ENCODE results near the gene NUDT17.
A peak's percentile ranks its signal among the peaks of the same experiment; 100 is the strongest.

NUDT17 gene

DNA sequence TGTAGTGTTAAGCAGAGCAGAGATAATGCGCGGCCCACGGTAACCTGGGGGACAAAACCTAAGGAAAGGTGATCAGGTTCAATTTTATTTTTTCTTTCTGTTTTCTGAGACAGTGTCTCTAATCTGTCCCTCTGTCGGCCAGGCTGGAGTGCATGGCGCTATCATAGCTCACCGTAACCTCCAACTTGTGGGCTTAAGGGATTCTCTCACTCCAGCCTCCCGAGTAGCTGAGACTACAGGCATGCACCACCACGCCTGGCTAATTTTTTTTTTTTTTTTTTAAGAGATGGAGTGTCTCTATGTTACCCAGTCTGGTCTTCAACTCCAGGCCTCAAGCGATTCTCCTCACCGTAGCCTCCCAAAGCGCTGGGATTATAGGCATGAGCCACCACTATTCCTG is 41.0 kb downstream of the NUDT17 start:
- TF ChIP-seq, protein P1, sequence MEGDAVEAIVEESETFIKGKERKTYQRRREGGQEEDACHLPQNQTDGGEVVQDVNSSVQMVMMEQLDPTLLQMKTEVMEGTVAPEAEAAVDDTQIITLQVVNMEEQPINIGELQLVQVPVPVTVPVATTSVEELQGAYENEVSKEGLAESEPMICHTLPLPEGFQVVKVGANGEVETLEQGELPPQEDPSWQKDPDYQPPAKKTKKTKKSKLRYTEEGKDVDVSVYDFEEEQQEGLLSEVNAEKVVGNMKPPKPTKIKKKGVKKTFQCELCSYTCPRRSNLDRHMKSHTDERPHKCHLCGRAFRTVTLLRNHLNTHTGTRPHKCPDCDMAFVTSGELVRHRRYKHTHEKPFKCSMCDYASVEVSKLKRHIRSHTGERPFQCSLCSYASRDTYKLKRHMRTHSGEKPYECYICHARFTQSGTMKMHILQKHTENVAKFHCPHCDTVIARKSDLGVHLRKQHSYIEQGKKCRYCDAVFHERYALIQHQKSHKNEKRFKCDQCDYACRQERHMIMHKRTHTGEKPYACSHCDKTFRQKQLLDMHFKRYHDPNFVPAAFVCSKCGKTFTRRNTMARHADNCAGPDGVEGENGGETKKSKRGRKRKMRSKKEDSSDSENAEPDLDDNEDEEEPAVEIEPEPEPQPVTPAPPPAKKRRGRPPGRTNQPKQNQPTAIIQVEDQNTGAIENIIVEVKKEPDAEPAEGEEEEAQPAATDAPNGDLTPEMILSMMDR (IDR thresholded peaks at IDR 0.05; ENCODE audit: low read depth, low read length), result no peak

DNA sequence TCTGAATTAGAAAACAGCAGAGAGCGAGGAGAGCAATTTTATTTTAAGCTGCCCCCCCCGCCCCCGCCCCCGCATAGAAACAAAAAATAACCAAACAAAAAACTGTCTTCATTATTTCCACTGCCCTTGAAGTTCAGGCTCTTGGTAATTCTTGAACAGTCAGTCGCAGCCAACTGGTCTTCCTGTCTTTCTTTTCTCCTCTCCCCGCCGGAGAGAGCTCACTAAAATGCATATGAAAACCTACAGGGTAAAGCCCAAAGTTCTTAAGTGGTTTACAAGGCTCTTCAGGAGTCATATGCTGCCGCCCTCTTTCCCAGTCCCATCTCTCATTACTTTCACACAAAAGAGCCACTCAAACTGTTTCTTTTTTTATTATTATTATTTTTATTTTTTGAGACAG is 41.4 kb downstream of the NUDT17 start:
- DNase-seq, result no peak
- Histone ChIP-seq H3K4me1 (no peaks in the 10 kb centered on the region), H3K36me3 (no peaks in the 10 kb centered on the region), H3K27me3 (peaks cover 9% of the 10 kb centered on the region; the same call in 1 of the 2 replicates), H3K4me3 (ENCODE audit: low read depth, low read length) (no peak overlapping the region), H3K9me3 (no peaks in the 10 kb centered on the region)
- TF ChIP-seq, protein P1 (IDR thresholded peaks at IDR 0.05; ENCODE audit: low read depth, low read length), result no peak

More for the DNA sequence above, 41.0 kb downstream of the NUDT17 start:
- H3K9me3 ChIP-seq, result no peaks in the 10 kb centered on the region
- no peaks in the 10 kb centered on the region for H3K4me1 ChIP-seq
- peak overlapping the region; percentile 75 for H3K4me3 ChIP-seq (ENCODE audit: low read depth, low read length)
- no peak for DNase-seq
- H3K27me3 ChIP-seq, result peaks cover 9% of the 10 kb centered on the region; the same call in 1 of the 2 replicates
- H3K36me3 ChIP-seq, result no peaks in the 10 kb centered on the region

DNA sequence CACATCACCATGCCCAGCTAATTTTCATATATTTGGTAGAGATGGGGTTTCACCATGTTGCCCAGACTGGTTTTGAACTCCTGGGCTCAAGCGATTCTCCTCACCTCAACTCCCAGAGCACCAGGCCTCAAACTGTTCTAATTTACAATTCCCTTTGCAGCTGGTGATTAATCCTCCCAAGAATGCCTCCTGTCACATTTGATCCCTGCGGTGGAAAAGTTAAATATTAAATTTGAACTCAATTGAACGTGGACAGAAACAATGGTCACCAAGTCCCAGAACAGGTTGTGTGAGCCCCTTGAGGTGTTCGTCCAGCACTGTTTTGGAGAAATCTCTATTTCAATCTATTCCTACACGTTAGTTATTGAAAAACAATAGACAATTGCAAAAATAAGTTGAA is 42.2 kb downstream of the NUDT17 start:
- DNase-seq, result no peak
- Histone ChIP-seq H3K4me3 (ENCODE audit: low read depth, low read length) (no peak overlapping the region), H3K36me3 (no peaks in the 10 kb centered on the region), H3K27me3 (peaks cover 9% of the 10 kb centered on the region; the same call in 1 of the 2 replicates), H3K4me1 (peaks cover 6% of the 10 kb centered on the region; the same call in 1 of the 2 replicates), H3K9me3 (no peaks in the 10 kb centered on the region)
- TF ChIP-seq, protein P1 (IDR thresholded peaks at IDR 0.05; ENCODE audit: low read depth, low read length), result no peak

DNA sequence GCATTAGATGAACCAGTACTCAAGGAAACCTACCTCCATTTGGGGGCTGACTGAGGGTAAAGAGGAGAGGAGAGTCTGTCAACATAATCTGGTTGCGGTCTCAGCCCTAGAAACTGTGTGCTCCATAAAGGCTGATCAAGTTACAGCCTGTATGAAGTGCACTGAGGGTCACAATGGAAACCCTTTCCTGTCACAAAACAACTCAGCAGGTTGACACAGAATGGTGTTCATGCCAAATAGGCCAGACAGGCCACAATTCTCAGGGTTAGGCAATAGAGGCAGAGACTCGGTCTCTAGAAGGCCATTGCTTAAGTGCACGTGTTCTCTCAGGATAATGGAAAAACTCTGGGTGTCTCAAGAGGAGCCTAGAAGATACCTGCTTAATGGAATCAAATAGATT is 44.3 kb downstream of the NUDT17 start:
- peaks cover 4% of the 10 kb centered on the region; the same call in 1 of the 2 replicates for H3K27me3 ChIP-seq
- H3K4me3 ChIP-seq (ENCODE audit: low read depth, low read length), result no peak overlapping the region
- TF ChIP-seq, protein P1 (IDR thresholded peaks at IDR 0.05; ENCODE audit: low read depth, low read length), result no peak
- no peak for DNase-seq
- H3K9me3 ChIP-seq, result no peaks in the 10 kb centered on the region
- no peaks in the 10 kb centered on the region for H3K36me3 ChIP-seq
- peaks cover 6% of the 10 kb centered on the region; the same call in 1 of the 2 replicates for H3K4me1 ChIP-seq

DNA sequence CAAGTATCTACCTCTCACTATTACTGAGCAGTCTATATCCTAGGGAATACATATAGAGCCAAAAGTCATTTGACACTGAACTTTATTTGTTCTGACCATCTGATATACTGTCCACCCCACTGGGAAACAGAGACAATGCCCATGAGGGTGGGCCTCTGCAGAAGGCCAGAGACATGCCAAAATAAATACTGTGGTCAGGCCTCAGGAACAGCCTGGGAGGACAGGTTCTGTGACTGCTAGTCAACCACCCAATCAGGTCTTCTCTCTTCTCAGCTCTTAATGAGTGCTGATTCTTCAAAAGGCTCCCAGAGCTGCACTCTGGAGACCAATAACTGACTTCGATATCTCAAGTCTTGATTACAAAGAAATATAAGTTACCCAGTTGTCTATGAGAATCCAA is 45.7 kb downstream of the NUDT17 start:
- no peaks in the 10 kb centered on the region for H3K9me3 ChIP-seq
- TF ChIP-seq, protein P1 (IDR thresholded peaks at IDR 0.05; ENCODE audit: low read depth, low read length), result no peak
- H3K36me3 ChIP-seq, result no peaks in the 10 kb centered on the region
- no peak for DNase-seq
- peaks cover 6% of the 10 kb centered on the region; the same call in 1 of the 2 replicates for H3K4me1 ChIP-seq
- H3K4me3 ChIP-seq (ENCODE audit: low read depth, low read length), result no peak overlapping the region
- H3K27me3 ChIP-seq, result no peaks in the 10 kb centered on the region

DNA sequence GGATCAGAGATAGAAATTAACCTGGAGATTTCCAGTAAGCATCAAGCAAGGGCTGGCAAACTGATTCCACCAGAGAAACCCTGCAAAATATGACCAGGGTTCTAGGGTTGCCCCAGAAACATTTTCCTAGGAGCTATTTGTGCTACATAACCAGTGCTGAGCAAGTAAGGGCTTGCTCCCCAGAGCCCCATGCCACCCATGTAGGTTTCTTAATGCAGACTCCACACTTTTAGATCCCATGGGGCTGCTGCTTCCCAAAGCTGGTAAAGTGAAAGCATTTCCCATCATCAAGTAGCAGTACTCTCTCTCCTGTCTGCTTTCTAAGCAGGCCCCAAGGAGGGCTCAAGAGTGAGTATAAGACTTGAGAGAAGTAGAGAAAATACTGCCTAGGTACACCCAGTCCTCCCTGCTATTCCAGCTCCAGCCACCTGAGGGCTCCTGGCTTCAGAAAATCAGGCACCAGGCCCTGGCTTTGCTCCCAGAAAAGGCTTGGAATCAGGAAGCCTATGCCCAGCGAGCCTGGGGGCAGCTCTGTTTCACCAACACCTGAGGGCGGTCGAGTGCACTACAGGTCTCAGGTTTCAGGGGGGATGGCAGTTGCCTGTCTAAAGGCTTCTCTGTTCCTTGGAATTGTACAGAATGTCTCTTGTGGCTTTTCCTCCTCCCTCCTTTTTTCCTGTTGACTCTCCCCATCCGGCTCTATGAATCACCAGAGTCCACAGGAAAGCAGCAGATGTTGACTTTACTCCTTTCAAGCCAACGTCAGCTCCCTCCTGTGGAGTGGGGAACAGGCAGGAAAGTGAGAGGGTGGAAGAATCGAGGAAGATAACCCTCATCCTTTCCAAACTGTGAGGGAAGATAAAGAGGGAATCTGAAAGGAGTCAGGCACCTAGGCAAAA is 46.4 kb downstream of the NUDT17 start:
- Histone ChIP-seq H3K4me1 (peaks cover 6% of the 10 kb centered on the region; the same call in 1 of the 2 replicates), H3K27me3 (no peaks in the 10 kb centered on the region), H3K36me3 (no peaks in the 10 kb centered on the region), H3K9me3 (no peaks in the 10 kb centered on the region), H3K4me3 (ENCODE audit: low read depth, low read length) (peak overlapping the region; percentile 4; the same call in 1 of the 2 replicates)
- peak; percentile 94 for DNase-seq
- TF ChIP-seq, protein P1 (IDR thresholded peaks at IDR 0.05; ENCODE audit: low read depth, low read length), result peak; percentile 98
